A673 (cell line): ENCODE results near the gene KATNB1.

Source experiments
- EZH2 ChIP-seq: fragments of 200-600 bp; sonication (generic); IDR thresholded peaks from 2 replicates; pipeline ENCODE4 v1.6.1; 2017; ENCODE audit warnings: borderline replicate concordance, low read depth, mild to moderate bottlenecking, mixed read lengths, antibody characterized with exemption, low read length; ENCODE audit not compliant: poor library complexity, severe bottlenecking
- TF ChIP-seq, protein P1 (sequence below): fragments of 300-800, 200-600 bp; sonication (generic); conservative IDR thresholded peaks from 2 replicates; pipeline ENCODE4 v1.5.1; 2017; ENCODE audit warnings: low read depth, mild to moderate bottlenecking, antibody characterized with exemption, low read length, moderate library complexity, mixed read lengths

DNA sequence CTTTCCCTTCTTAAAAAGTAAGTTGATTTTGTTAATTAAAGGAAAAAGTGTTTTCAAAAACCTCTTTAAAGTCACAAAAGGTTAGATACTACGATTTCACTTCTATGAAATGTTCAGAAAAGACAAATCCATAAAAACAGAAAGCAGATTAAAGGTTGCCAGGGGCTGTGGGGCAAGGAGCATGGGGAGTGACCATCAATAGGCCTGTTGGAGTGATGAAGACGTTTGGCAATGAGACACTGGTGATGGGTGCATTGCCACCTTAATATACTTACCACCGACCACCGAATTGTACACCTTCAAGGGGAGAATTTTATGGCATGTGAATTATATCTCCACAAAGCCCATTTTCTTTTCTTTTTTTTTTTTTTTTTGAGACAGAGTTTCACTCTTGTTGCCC, 47.5 kb downstream of the KATNB1 start:
- TF ChIP-seq, protein P1, sequence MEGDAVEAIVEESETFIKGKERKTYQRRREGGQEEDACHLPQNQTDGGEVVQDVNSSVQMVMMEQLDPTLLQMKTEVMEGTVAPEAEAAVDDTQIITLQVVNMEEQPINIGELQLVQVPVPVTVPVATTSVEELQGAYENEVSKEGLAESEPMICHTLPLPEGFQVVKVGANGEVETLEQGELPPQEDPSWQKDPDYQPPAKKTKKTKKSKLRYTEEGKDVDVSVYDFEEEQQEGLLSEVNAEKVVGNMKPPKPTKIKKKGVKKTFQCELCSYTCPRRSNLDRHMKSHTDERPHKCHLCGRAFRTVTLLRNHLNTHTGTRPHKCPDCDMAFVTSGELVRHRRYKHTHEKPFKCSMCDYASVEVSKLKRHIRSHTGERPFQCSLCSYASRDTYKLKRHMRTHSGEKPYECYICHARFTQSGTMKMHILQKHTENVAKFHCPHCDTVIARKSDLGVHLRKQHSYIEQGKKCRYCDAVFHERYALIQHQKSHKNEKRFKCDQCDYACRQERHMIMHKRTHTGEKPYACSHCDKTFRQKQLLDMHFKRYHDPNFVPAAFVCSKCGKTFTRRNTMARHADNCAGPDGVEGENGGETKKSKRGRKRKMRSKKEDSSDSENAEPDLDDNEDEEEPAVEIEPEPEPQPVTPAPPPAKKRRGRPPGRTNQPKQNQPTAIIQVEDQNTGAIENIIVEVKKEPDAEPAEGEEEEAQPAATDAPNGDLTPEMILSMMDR, result no peak
- no peak for TF ChIP-seq EZH2
